GM18868 (cell line): Measurements from ENCODE around the gene ZBTB4.

ENCODE experiments used
- ATAC-seq: cut with Tn5 transposase; IDR thresholded peaks from one replicate; pipeline ENCODE4 v1.9.1; 2021; ENCODE audit warnings: mild to moderate bottlenecking, moderate library complexity; ENCODE audit not compliant: unreplicated experiment

Gene ZBTB4

GRCh38 chr17:7425316-7425715 lies 54.1 kb downstream of the ZBTB4 start, which contains the start of gene SPEM2:
SPEM2 (plus strand) TSS chr17:7425616; CDS start chr17:7425689, 73 bp downstream.
- no peak for ATAC-seq

GRCh38 chr17:7423679-7424078 lies 55.8 kb downstream of the ZBTB4 start:
- ATAC-seq, result no peak

- no peak for ATAC-seq
These were observed 58.2 kb downstream of the ZBTB4 start for GRCh38 chr17:7421186-7421585.

- no peak for ATAC-seq
These were observed 59.4 kb downstream of the ZBTB4 start, which contains the start of gene SPEM1 for GRCh38 chr17:7419819-7420610. SPEM1 (plus strand) TSS chr17:7420324; CDS start chr17:7420385, 61 bp downstream.

GRCh38 chr17:7418472-7419152 lies 60.8 kb downstream of the ZBTB4 start:
- ATAC-seq, result no peak

GRCh38 chr17:7417056-7417655 lies 62.3 kb downstream of the ZBTB4 start:
- ATAC-seq, result no peak

GRCh38 chr17:7416323-7416722 lies 63.1 kb downstream of the ZBTB4 start:
- ATAC-seq, result no peak

- ATAC-seq, result no peak
These were observed 63.6 kb downstream of the ZBTB4 start for GRCh38 chr17:7415784-7416183.

- ATAC-seq, result no peak
These were observed 64.6 kb downstream of the ZBTB4 start for GRCh38 chr17:7414837-7415236.

GRCh38 chr17:7413346-7413985 lies 66.0 kb downstream of the ZBTB4 start:
- ATAC-seq, result no peak

GRCh38 chr17:7411427-7411750 lies 68.0 kb downstream of the ZBTB4 start:
- ATAC-seq, result no peak

GRCh38 chr17:7410634-7411426 lies 68.6 kb downstream of the ZBTB4 start:
- no peak for ATAC-seq

- ATAC-seq, result no peak
These were observed 69.7 kb downstream of the ZBTB4 start for GRCh38 chr17:7409716-7410115.
